IMR-90 (cell line): Measurements from ENCODE around the gene CEACAM21. TPM values are rescaled to one million over a fixed set of nuclear protein-coding genes. Genes with fewer than 3 reads are reported as not detected.

Experiments used
- ATAC-seq: fragments of 200-7000 bp; cut with Tn5 transposase; 2 replicates; pipeline ENCODE4 v1.9.1; 2020; ENCODE audit warnings: low read depth, mild to moderate bottlenecking, moderate library complexity
- BruUV-seq: library from RNA; stranded (reverse); fragments of 400-500 nt; replicated peaks from 2 replicates; lab custom pipeline; 2021; lab: Mats Ljungman, UMichigan
- CTCF ChIA-PET: fragments of 300-600 bp; formaldehyde crosslinking; extraction: SDS; loops from one replicate; lab custom pipeline; 2021; ENCODE audit warnings: antibody characterized with exemption; lab: Yijun Ruan, JAX
- POLR2A ChIA-PET: fragments of 300-600 bp; sonication (Branson Sonifier 250); formaldehyde crosslinking; loops from one replicate; lab custom pipeline; 2022; ENCODE audit warnings: antibody characterized with exemption; ENCODE audit not compliant: unreplicated experiment; lab: Charles Lee
- DNase-seq: peaks from one replicate; pipeline ENCODE4 v3.0.0; 2013
- H2AFZ ChIP-seq: replicated peaks from 2 replicates; pipeline ENCODE3; 2013; ENCODE audit warnings: low read length, mild to moderate bottlenecking; ENCODE audit not compliant: poor library complexity
- H2AK5ac ChIP-seq: 2 replicates; pipeline ENCODE4 v1.6.1; 2013; ENCODE audit warnings: low read depth, low read length, inconsistent platforms
- H2AK9ac ChIP-seq: replicated peaks from 2 replicates; pipeline ENCODE3; 2013; ENCODE audit warnings: mild to moderate bottlenecking, low read depth, low read length, moderate library complexity; ENCODE audit not compliant: poor library complexity
- H2BK120ac ChIP-seq: 2 replicates; pipeline ENCODE4 v1.6.1; 2013; ENCODE audit warnings: low read depth, low read length, inconsistent platforms
- H2BK15ac ChIP-seq: 3 replicates; pipeline ENCODE4 v1.6.1; 2013; ENCODE audit warnings: low read depth, low read length, inconsistent platforms
- H2BK20ac ChIP-seq: 2 replicates; pipeline ENCODE4 v1.6.1; 2013; ENCODE audit warnings: low read depth, mild to moderate bottlenecking, inconsistent platforms, low read length, moderate library complexity
- H2BK5ac ChIP-seq: 2 replicates; pipeline ENCODE4 v1.6.1; 2013; ENCODE audit warnings: mild to moderate bottlenecking, low read depth, low read length, inconsistent platforms; ENCODE audit not compliant: poor library complexity, severe bottlenecking
- H3K14ac ChIP-seq: replicated peaks from 2 replicates; pipeline ENCODE4 v1.6.1; 2013; ENCODE audit warnings: low read depth, low read length, inconsistent platforms
- H3K18ac ChIP-seq: 2 replicates; pipeline ENCODE4 v1.6.1; 2013; ENCODE audit warnings: low read depth, low read length, control low read depth
- H3K23ac ChIP-seq: 2 replicates; pipeline ENCODE4 v1.6.1; 2013; ENCODE audit warnings: low read depth, low read length, inconsistent platforms
- H3K27ac ChIP-seq: 2 replicates; pipeline ENCODE4 v1.5.1; 2013; ENCODE audit warnings: mild to moderate bottlenecking, control low read depth, low read length; ENCODE audit not compliant: insufficient read depth
- H3K27me3 ChIP-seq: 2 replicates; pipeline ENCODE4 v1.6.1; 2013; ENCODE audit warnings: low read length; ENCODE audit not compliant: control insufficient read depth, insufficient read depth
- H3K36me3 ChIP-seq: 2 replicates; pipeline ENCODE4 v1.6.1; 2013; ENCODE audit warnings: low read length, mixed read lengths; ENCODE audit not compliant: control insufficient read depth, insufficient read depth
- H3K4ac ChIP-seq: 2 replicates; pipeline ENCODE4 v1.6.1; 2013; ENCODE audit warnings: low read depth, low read length, inconsistent platforms
- H3K4me1 ChIP-seq: 2 replicates; pipeline ENCODE4 v1.6.1; 2013; ENCODE audit warnings: low read length, mixed read lengths; ENCODE audit not compliant: control insufficient read depth, insufficient read depth
- H3K4me2 ChIP-seq: 2 replicates; pipeline ENCODE4 v1.6.1; 2013; ENCODE audit warnings: low read depth, mild to moderate bottlenecking, control low read depth, low read length, moderate library complexity
- H3K4me3 ChIP-seq: 2 replicates; pipeline ENCODE4 v1.5.1; 2013; ENCODE audit warnings: low read depth, mild to moderate bottlenecking, control low read depth, low read length, moderate library complexity; ENCODE audit not compliant: insufficient read depth
- H3K56ac ChIP-seq: 2 replicates; pipeline ENCODE4 v1.6.1; 2013; ENCODE audit warnings: low read length, inconsistent platforms; ENCODE audit not compliant: insufficient read depth; ENCODE audit errors: extremely low read depth
- H3K79me1 ChIP-seq, 2 experiments: 2 replicates each; pipeline ENCODE4 v1.6.1; 2013; ENCODE audit warnings: low read length in 2 of 2, inconsistent platforms in 1 of 2, low read depth in 1 of 2
- H3K9ac ChIP-seq: 2 replicates; pipeline ENCODE4 v1.6.1; 2013; ENCODE audit warnings: low read depth, low read length, control low read depth
- H3K9me1 ChIP-seq: 2 replicates; pipeline ENCODE4 v1.6.1; 2013; ENCODE audit warnings: low read length, inconsistent platforms; ENCODE audit not compliant: insufficient read depth
- H3K9me3 ChIP-seq: 2 replicates; pipeline ENCODE4 v1.6.1; 2013; ENCODE audit warnings: low read length; ENCODE audit not compliant: control insufficient read depth, insufficient read depth
- H4K20me1 ChIP-seq: 2 replicates; pipeline ENCODE4 v1.6.1; 2013; ENCODE audit warnings: low read length, inconsistent platforms; ENCODE audit not compliant: insufficient read depth
- H4K5ac ChIP-seq: 2 replicates; pipeline ENCODE4 v1.6.1; 2013; ENCODE audit warnings: mild to moderate bottlenecking, low read depth, low read length, control low read depth
- H4K8ac ChIP-seq, 2 experiments: 2 replicates each; pipeline ENCODE4 v1.6.1; 2013; ENCODE audit warnings: low read depth in 2 of 2, low read length in 2 of 2, control low read depth in 1 of 2, inconsistent platforms in 1 of 2
- H4K91ac ChIP-seq: 2 replicates; pipeline ENCODE4 v1.6.1; 2013; ENCODE audit warnings: low read depth, low read length, inconsistent platforms; ENCODE audit not compliant: insufficient read depth
- CHD1 ChIP-seq: IDR thresholded peaks from 2 replicates; pipeline ENCODE4 v1.6.1; 2012; ENCODE audit warnings: low read depth, low read length, improper control_type of control experiment
- FOS ChIP-seq: fragments of 150-350 bp; IDR thresholded peaks from 2 replicates; pipeline ENCODE4 v1.6.1; 2016; ENCODE audit warnings: low read depth, low read length
- MXI1 ChIP-seq: IDR thresholded peaks from 2 replicates; pipeline ENCODE4 v1.6.1; 2012; ENCODE audit warnings: low read depth, mild to moderate bottlenecking, low read length, moderate library complexity, borderline replicate concordance
- NFE2L2 ChIP-seq: fragments of 150-350 bp; IDR thresholded peaks from 2 replicates; pipeline ENCODE4 v1.6.1; 2016; ENCODE audit warnings: low read depth, mild to moderate bottlenecking, low read length
- RAD21 ChIP-seq: IDR thresholded peaks from 2 replicates; pipeline ENCODE4 v1.6.1; 2012; ENCODE audit warnings: low read length, improper control_type of control experiment
- SMC3 ChIP-seq: fragments of 150-350 bp; IDR thresholded peaks from 2 replicates; pipeline ENCODE4 v1.6.1; 2016; ENCODE audit warnings: low read depth, mild to moderate bottlenecking, antibody characterized with exemption, low read length, moderate library complexity
- WGBS, 2 experiments: methylation state at CpG; one replicate each; pipeline versions ENCODE4 v1.1.5 to v1.1.7; 2013; ENCODE audit warnings: missing lambda C conversion rate in 2 of 2; ENCODE audit not compliant: insufficient read length in 1 of 2; ENCODE audit errors: extremely low coverage in 2 of 2; 5-methylcytosine and 5-hydroxymethylcytosine counted together
- dilution Hi-C: fragments of 300-500 bp; cut with HindIII; formaldehyde crosslinking; loops from one replicate; pipeline ENCODE4 v1.14.3; 2018; ENCODE audit warnings: low sequenced_read_pairs; ENCODE audit not compliant: unreplicated experiment
- in situ Hi-C: fragments of 300-500 bp; cut with MboI; formaldehyde crosslinking; loops from 3 replicates; pipeline ENCODE4 v1.14.3; 2019; ENCODE audit warnings: low sequenced_read_pairs, inconsistent platforms, mixed read lengths
- intact Hi-C: fragments of 100-400 bp; cut with micrococcal nuclease; formaldehyde crosslinking; loops from 2 replicates; pipeline ENCODE4 v1.10.0; 2022
- polyA plus RNA-seq, 3 experiments: library from polyadenylated mRNA; depleted of rRNA; stranded (reverse); fragments of >200 nt; gene quantifications; 2 replicates each; pipeline ENCODE4 v1.2.3, GENCODE V29; 2012; ENCODE audit warnings: low replicate concordance in 1 of 3
- total RNA-seq: library from RNA; depleted of rRNA; stranded (reverse); fragments of >200 nt; gene quantifications from 2 replicates; pipeline ENCODE4 v1.2.3, GENCODE V29; 2012
- TF ChIP-seq, protein P1 (sequence below): fragments of 150-350 bp; IDR thresholded peaks from 2 replicates; pipeline ENCODE4 v1.6.1; 2017; ENCODE audit warnings: mild to moderate bottlenecking, antibody characterized with exemption, low read length, low read depth

CEACAM21 gene
- total and polyA plus RNA-seq, 2 of the 4 experiments (the other 2 are of a cell fraction), result not detected

DNA sequence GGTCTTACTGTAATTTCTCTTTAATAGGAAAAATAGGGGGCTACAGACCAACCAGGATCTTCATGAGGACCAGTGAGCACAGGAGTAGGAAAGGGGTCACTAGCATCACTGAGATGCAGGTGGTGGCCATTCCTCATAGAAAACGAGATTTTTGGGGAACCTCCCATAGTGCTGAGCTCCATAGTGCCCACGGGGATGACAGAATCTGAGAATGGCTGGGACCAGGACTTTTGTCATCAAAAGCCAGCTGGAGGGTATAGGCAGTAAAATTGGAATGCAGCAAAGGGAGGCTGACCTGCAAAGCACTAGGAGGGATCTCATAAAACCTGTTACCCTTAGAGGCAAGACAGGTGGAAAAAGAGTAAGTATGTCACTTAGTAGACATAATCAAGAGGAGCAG lies 28.4 kb upstream of the CEACAM21 start:
- Histone ChIP-seq H2BK5ac (no peak overlapping the region), H3K4ac (no peak overlapping the region), H2BK20ac (no peak overlapping the region), H3K9me1 (no peaks in the 10 kb centered on the region), H2AK9ac (no peak overlapping the region), H4K5ac (no peak overlapping the region), H4K20me1 (no peaks in the 10 kb centered on the region), H3K14ac (no peak overlapping the region), H3K9ac (no peak overlapping the region), H3K18ac (no peak overlapping the region), H2BK15ac (no peak overlapping the region), H3K36me3 (no peaks in the 10 kb centered on the region), H3K79me1 (no peaks in the 10 kb centered on the region), H2AFZ (no peak overlapping the region), H3K9me3 (no peaks in the 10 kb centered on the region), H3K23ac (no peak overlapping the region), H3K27me3 (peaks cover 22% of the 10 kb centered on the region), H3K56ac (no peak overlapping the region), H3K4me2 (no peak overlapping the region), H3K4me3 (no peak overlapping the region), H3K4me1 (no peaks in the 10 kb centered on the region), H4K91ac (no peak overlapping the region), H2BK120ac (no peak overlapping the region), H4K8ac (no peak overlapping the region), H3K27ac (no peak overlapping the region), H2AK5ac (no peak overlapping the region)
- no peak for TF ChIP-seq CHD1
- TF ChIP-seq, protein P1, sequence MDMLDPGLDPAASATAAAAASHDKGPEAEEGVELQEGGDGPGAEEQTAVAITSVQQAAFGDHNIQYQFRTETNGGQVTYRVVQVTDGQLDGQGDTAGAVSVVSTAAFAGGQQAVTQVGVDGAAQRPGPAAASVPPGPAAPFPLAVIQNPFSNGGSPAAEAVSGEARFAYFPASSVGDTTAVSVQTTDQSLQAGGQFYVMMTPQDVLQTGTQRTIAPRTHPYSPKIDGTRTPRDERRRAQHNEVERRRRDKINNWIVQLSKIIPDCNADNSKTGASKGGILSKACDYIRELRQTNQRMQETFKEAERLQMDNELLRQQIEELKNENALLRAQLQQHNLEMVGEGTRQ, result no peak
- TF ChIP-seq NFE2L2, result no peak
- TF ChIP-seq MXI1, result no peak
- no peak for TF ChIP-seq SMC3
- no peak for TF ChIP-seq RAD21
- TF ChIP-seq FOS, result no peak
- CTCF ChIA-PET, result no interaction called here
- no TSS peak for BruUV-seq
- 0% methylated on average over 1 of the region's 2 CpGs; no CpG with 5 or more reads in 1 of the 2 experiments for WGBS, 2 experiments
- DNase-seq (no peak), ATAC-seq (no peak)
- in situ Hi-C loops (no loop called here), intact Hi-C loops (no loop called here), dilution Hi-C loops (no loop called here)
- POLR2A ChIA-PET, result no interaction called here
